ENCODE measurements around the gene ADAP1.
"Not testable (repeated sequence)": the region's sequence is repeated elsewhere in the genome, so short reads cannot be mapped to it uniquely, and the experiment has no call there.

Gene ADAP1

GRCh38 chr7:957418-958220 lies 3.1 kb upstream of the ADAP1 start:
- no peak for DNase-seq

GRCh38 chr7:956031-956430 lies 1.6 kb upstream of the ADAP1 start:
- DNase-seq, result no peak

- DNase-seq, result no peak
Observed at GRCh38 chr7:953547-954327, 743 bp downstream of the ADAP1 start.

DNA sequence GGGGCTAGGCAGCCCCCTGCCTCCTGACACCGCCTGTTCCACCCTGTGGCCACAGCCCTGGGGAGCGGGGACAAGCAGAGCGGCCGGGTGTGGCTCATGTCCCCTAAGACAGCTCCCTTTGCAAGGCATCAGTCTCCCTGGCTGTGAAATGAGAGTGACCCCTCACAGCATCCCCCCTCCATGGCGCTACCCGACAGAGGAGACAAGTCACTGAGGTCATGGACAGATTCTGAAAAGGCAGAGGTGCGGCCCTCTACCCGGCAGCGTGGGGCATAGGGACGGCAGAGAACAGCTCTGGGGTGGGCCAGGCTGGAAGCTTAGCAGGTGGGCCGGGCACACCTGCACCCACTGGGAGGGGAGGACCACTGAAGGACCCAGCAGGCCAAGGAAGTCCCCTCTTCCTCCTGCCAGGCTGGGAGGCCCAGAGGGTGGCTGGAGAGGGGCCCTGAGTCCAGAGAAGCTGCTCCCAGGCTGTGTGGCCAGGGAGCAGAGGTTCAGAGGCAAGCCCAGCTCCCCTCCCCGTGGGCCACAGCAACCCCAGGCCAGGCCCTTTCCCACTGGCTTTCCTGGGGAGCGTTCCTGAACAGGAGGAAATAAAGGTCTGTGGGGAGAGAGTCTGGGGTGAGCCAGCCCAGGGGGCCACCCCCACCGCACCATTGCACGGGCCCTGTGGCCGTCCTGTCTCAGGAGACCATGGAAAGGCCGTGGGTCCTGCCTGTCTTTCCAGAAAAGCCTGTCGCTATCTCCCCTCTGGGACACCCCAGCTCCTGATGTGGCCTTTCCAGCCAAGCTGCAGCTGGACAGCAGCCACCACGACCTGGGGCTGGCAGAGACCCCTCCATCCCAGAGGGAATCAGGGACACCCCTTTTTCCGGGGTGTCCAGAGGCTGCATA lies 1.7 kb downstream of the ADAP1 start:
- DNase-seq, result no peak

DNA sequence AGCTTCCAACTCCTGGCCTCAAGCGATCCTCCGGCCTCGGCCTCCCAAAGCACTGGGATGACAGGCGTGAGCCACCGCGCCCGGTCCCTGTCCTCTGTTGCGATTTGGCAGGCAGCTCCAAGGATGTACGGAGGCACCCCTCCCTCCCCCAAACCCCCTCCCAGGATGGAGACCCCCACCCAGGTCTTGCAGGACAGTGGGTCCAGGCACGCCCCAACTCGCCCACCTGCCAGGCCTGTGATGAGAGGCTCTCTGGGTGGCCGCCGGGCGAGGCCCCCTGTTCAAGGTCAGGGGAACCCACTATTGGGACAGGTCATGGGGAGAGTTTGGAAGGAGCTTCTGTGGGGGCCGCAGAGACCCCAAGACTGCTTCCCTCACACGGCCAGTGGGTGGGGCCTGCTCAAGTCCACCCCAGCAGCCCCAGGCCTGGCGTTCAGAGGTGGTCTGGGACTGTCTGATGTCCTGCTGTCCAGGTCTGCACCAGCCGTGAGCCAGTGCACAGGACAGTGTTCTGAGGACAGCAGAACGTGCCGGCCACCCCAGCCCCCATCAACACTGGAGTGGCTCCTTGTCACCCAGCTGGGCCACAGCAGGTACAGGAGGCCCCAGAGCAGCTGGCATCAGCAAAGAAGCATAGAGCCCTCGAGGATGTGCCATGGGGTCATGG lies 2.5 kb downstream of the ADAP1 start:
- DNase-seq, result no peak

GRCh38 chr7:949021-949934 lies 5.2 kb downstream of the ADAP1 start:
- DNase-seq, result no peak

DNA sequence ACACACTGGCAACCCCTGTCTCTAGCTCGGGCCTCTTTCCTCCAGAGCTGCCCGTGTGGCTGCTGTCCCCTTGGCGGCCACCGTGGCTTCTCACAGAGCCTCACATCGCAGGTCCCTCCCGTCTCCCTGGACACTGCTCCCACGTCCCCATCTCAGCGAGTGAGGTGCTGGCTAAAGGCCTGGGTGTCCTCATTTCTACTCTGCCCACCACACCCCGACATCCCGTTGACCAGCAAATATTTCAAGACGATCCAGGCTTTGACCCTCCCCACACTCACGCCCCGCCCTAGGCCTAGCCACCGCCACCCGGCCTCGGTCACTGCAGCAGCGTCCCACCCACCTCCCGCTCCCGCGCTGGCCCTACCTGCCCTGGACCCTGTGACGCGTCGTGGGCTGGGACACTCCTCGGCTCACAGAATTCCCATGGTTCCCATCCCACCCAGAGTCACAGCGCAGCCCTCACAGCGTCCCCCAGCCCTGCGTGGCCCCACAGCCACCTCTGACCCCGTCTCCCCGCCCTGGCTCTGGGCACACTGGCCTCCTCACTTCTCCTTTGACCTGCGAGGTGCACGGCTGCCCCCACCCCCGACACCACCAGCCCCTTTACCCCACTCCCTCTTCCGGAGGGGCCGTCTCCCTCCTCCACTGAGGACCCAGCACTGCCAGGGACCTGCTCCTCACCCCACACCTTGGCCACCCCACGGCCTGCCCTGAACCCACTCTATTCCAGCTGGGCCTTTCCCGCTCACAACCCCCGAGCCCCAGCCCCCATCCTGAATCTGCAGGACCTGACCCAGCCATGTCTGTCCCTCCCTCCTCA lies 6.9 kb downstream of the ADAP1 start:
- no peak for DNase-seq

GRCh38 chr7:946256-946996 lies 8.1 kb downstream of the ADAP1 start:
- no peak for DNase-seq

- no peak for DNase-seq
Observed at GRCh38 chr7:945556-946255, 8.8 kb downstream of the ADAP1 start.

GRCh38 chr7:945147-945555 lies 9.3 kb downstream of the ADAP1 start:
- DNase-seq, result no peak

DNA sequence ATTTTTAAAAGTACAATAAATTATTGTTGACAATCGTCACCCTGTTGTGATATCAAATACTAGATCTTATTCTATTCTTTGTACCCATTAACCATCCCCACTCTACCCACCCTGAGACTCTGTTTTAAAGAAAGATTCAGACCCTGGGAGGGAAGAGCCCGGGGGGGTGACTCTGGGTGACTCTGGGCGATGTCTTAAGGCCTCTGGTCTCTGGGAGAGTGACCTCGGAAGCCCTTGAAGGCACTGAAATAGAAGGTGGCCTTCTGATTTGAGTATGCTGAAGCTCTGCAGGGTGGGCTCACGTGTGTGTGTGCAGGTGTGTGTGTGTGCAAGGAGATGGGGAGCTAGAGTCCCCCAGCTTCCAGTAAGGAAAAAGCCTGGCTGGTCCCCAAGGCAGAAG lies 9.7 kb downstream of the ADAP1 start:
- DNase-seq, result no peak

DNA sequence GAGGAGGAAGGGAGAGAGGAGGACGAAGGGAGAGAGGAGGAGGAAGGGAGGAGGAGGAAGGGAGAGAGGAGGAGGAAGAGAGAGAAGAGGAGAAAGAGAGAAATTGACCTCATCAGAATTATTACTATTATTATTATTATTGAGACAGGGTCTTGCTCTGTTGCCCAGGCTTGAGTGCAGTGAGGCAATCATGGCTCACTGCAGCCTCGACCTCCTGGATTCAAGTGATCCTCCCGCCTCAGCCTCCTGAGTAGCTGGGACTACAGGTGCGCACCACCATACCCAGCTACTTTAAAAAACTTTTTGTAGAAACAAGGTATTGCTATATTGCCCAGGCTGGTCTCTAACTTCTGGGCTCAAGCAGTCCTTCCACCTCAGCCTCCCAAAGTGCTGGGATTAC lies 10.7 kb downstream of the ADAP1 start:
- DNase-seq, result not testable (repeated sequence)

DNA sequence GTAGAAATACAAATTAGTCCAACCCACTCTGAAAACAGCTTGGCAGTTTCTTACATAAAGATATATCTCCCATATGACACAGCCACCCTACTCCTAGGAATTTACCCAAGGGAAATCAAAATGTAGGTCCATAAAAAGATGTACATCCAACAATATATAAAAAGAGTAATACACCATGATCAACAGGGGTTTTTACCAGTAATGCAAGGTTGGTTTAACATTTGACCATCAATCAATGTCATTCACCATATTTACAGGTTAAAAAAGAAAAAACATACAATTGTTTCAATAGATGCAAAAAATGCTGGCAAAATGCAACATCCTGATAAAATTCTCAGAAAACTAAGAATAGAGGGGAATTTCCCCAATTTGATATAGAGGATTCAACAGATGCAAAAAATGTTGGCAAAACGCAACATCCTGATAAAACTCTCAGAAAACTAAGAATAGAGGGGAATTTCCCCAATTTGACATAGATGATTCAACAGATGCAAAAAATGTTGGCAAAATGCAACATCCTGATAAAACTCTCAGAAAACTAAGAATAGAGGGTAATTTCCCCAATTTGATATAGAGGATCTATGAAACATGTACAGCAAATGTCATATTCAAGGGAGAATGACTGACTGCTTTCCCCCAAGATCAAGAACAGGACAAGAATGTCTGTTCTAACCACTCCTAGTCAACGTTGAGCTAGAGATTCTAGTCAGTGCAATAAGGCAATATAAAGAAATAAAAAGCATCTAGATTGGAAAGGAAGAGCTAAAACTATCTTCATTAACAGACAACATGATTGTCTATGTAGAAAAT lies 13.7 kb downstream of the ADAP1 start:
- no peak for DNase-seq

DNA sequence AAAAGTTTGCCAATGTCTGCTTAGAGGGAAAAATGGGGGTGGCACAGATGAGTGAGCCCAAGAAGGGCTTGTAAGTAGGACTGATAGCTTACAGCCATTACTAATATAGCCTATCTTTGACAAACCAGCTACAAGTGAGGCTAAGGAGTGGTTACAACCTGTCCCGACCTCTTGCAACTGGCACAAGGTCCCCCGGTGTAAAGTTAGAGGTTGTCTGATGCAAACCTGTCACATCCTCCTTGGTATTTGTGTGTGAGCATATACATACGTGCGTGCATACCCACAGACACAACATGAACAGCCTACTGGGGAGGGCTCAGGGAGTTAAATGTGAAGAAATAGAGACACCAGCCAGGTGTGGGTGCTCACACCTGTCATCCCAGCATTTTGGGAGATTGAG lies 14.6 kb downstream of the ADAP1 start:
- DNase-seq, result no peak

DNA sequence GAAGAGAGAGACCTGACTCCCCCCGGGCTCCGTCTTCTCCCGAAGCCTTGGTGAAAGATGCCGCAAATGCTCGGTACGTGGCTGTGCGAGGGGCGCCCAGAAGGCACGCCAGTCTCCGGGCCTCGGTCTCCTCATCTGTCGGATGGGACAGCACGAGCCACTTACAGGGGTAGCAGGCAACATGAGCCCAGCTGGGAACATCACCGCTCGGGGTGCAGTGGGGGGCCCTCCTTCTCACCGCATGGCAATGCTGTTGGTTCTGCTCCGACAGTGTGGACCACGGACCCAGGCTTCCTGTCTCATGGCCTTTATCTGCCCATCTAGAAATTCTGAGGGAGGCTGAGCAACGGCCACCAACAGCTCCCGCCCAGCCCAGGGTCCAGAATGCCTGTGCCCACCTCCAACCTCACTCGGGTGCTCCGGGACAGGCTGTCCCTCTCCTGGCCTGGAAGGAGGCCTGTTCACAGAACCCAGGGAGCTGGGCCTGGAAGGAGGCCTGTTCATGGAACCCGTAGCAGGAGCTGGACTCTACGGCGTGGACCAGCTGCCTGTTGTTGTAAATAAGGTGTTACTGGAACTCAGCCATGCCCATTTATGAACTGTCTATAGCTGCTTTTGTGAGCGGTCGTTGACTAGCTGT lies 15.8 kb downstream of the ADAP1 start:
- no peak for DNase-seq

GRCh38 chr7:937856-938484 lies 16.5 kb downstream of the ADAP1 start:
- no peak for DNase-seq

DNA sequence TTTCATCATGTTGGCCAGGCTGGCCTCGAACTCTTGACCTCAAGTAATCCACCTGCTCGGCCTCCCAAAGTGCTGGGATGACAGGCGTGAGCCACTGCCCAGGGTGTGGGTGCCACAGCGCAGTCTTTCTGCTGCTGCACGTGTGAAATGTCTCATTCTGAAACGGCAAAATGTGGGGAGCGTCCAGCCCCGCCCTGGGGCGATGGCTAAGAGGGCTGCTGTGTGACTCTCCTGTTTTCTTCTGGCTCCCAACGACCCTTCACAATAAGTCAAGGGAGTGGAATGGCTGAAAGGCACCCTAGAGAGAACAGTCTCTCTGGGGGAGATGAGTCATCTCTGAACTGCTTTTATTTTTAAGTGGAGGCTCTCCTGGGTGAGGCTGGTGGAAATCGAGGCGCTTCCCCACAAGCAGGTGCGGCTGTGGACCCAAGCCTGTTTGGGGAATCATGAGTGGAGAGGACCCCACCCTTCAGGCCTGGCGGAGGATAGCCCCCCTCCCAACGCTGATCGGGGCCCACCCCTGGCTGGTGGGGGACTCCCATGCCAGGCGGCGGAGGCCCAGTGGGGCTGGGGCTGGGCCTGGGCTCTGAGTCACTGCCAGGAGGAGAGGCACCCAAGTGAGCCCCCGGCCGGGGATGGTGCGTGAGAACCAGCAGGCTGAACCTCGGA lies 18.0 kb downstream of the ADAP1 start:
- peak; percentile 14 for DNase-seq

Measured in fibroblast of skin of right biceps (primary cell).